C4-2B (cell line): ENCODE measurements around the gene ROS1.

Source experiments
- CTCF ChIP-seq: fragments of 450-650 bp; conservative IDR thresholded peaks from 2 replicates; pipeline ENCODE4 v1.5.1; 2017; ENCODE audit warnings: mild to moderate bottlenecking
- ZFX ChIP-seq: fragments of 450-650 bp; IDR thresholded peaks from 2 replicates; pipeline ENCODE4 v1.6.1; 2017

- no peak for TF ChIP-seq CTCF
- TF ChIP-seq ZFX: no peak
These were observed 44.0 kb upstream of the ROS1 start for GRCh38 chr6:117469791-117470190.
